ENCODE results near the gene TMEM213. TPM values are rescaled to one million over a fixed set of nuclear protein-coding genes. Genes with fewer than 3 reads are reported as not detected.
"Not testable (repeated sequence)": the region's sequence is repeated elsewhere in the genome, so short reads cannot be mapped to it uniquely, and the experiment has no call there.

Gene TMEM213
- total and polyA plus RNA-seq, 10 donors, result 0.05 TPM; not detected in 9

GRCh38 chr7:138801256-138801655 lies 3.5 kb downstream of the TMEM213 start:
- 79 to 96% (median 90%) methylated on average over 3 of the region's 3 CpGs for WGBS, 5 donors
- Histone ChIP-seq H3K36me3 (no peaks in the 10 kb centered on the region), H3K9me3 (no peaks in the 10 kb centered on the region), H3K27ac (no peak overlapping the region), H3K4me3 (no peak overlapping the region), H3K27me3 (replicated peaks in 1 of 7) (peaks cover 0 to 20% (median 0%) of the 10 kb centered on the region in 7 donors), H3K4me1 (no peaks in the 10 kb centered on the region)
- TF ChIP-seq CTCF (IDR thresholded peaks at IDR 0.05 in 8 of 11, conservative IDR thresholded peaks at IDR 0.05 in 3 of 11) (no peak), POLR2A (IDR thresholded peaks at IDR 0.05) (no peak), POLR2AphosphoS5 (IDR thresholded peaks at IDR 0.05) (no peak)
- intact Hi-C loops (cut with DNase I; ENCODE audit: low total_unique reads), result no loop called here
- DNase-seq, result peak; percentile 27

GRCh38 chr7:138802706-138803105 lies 4.9 kb downstream of the TMEM213 start:
- TF ChIP-seq CTCF (IDR thresholded peaks at IDR 0.05 in 8 of 11, conservative IDR thresholded peaks at IDR 0.05 in 3 of 11), result no peak
- TF ChIP-seq POLR2A (IDR thresholded peaks at IDR 0.05), result no peak
- no peak for TF ChIP-seq POLR2AphosphoS5 (IDR thresholded peaks at IDR 0.05)
- Histone ChIP-seq H3K9me3 (peaks cover 0 to 8% (median 4%) of the 10 kb centered on the region in 8 donors), H3K27me3 (replicated peaks in 1 of 7) (peaks cover 0 to 13% (median 0%) of the 10 kb centered on the region in 7 donors), H3K27ac (no peak overlapping the region), H3K36me3 (no peaks in the 10 kb centered on the region), H3K4me1 (no peaks in the 10 kb centered on the region), H3K4me3 (no peak overlapping the region)
- DNase-seq, result peak; percentile 17
- intact Hi-C loops (cut with DNase I; ENCODE audit: low total_unique reads), result no loop called here
- 92 to 98% (median 95%) methylated on average over 18 of the region's 18 CpGs for WGBS, 5 donors

GRCh38 chr7:138804618-138805017 lies 6.8 kb downstream of the TMEM213 start:
- Histone ChIP-seq H3K9me3 (peaks cover 0 to 9% (median 7%) of the 10 kb centered on the region in 8 donors), H3K4me1 (no peaks in the 10 kb centered on the region), H3K4me3 (no peak overlapping the region), H3K27ac (no peak overlapping the region), H3K27me3 (replicated peaks in 1 of 7) (no peaks in the 10 kb centered on the region), H3K36me3 (no peaks in the 10 kb centered on the region)
- 63 to 78% (median 75%) methylated on average over 1 of the region's 1 CpG for WGBS, 5 donors
- intact Hi-C loops (cut with DNase I; ENCODE audit: low total_unique reads), result no loop called here
- no peak for DNase-seq
- TF ChIP-seq CTCF (IDR thresholded peaks at IDR 0.05 in 8 of 11, conservative IDR thresholded peaks at IDR 0.05 in 3 of 11) (no peak), POLR2AphosphoS5 (IDR thresholded peaks at IDR 0.05) (no peak), POLR2A (IDR thresholded peaks at IDR 0.05) (no peak)

GRCh38 chr7:138809346-138809745 lies 11.6 kb downstream of the TMEM213 start:
- H3K9me3 ChIP-seq, result peaks cover 0 to 9% (median 7%) of the 10 kb centered on the region in 8 donors
- H3K36me3 ChIP-seq, result no peaks in the 10 kb centered on the region
- DNase-seq, result no peak
- no peak for TF ChIP-seq POLR2A (IDR thresholded peaks at IDR 0.05)
- no peak for TF ChIP-seq CTCF (IDR thresholded peaks at IDR 0.05 in 8 of 11, conservative IDR thresholded peaks at IDR 0.05 in 3 of 11)
- no peak for TF ChIP-seq POLR2AphosphoS5 (IDR thresholded peaks at IDR 0.05)
- intact Hi-C loops (cut with DNase I; ENCODE audit: low total_unique reads), result no loop called here
- no peak overlapping the region for H3K4me3 ChIP-seq
- no peaks in the 10 kb centered on the region for H3K27me3 ChIP-seq (replicated peaks in 1 of 7)
- 74 to 92% (median 88%) methylated on average over 3 to 4 of the region's 4 CpGs for WGBS, 5 donors
- no peaks in the 10 kb centered on the region for H3K4me1 ChIP-seq
- H3K27ac ChIP-seq, result no peak overlapping the region

- DNase-seq; H3K27ac ChIP-seq; H3K27me3 ChIP-seq (replicated peaks in 1 of 7); H3K4me1 ChIP-seq; H3K36me3 ChIP-seq; intact Hi-C loops (cut with DNase I; ENCODE audit: low total_unique reads); H3K4me3 ChIP-seq; H3K9me3 ChIP-seq: not testable (repeated sequence)
- 79 to 96% (median 90%) methylated on average over 2 of the region's 2 CpGs for WGBS, 5 donors
Measured at GRCh38 chr7:138811327-138811726, 13.5 kb downstream of the TMEM213 start.
